Colonic mucosa (tissue), 4 donors: ENCODE results near the gene WDR7. TPM values are rescaled to one million over a fixed set of nuclear protein-coding genes. Genes with fewer than 3 reads are reported as not detected.

ENCODE experiments used
- DNase-seq: peaks from one replicate; pipeline ENCODE4 v3.0.0-alpha.2; 2020
- H3K27ac ChIP-seq: fragments of 200-600 bp; one replicate; pipeline ENCODE4 v1.8.0; 2021
- H3K27me3 ChIP-seq: fragments of 200-600 bp; one replicate; pipeline ENCODE4 v1.8.0; 2021
- H3K36me3 ChIP-seq: fragments of 200-600 bp; one replicate; pipeline ENCODE4 v1.8.0; 2021
- H3K4me1 ChIP-seq: fragments of 200-600 bp; one replicate; pipeline ENCODE4 v1.8.0; 2021; ENCODE audit warnings: mild to moderate bottlenecking
- H3K4me3 ChIP-seq: fragments of 200-600 bp; one replicate; pipeline ENCODE4 v1.8.0; 2021
- H3K9ac ChIP-seq, 2 donors: one replicate each; pipeline ENCODE4 v1.7.0; 2013; ENCODE audit warnings: control low read depth in 2 of 2, low read depth in 2 of 2, low read length in 2 of 2
- H3K9me3 ChIP-seq: fragments of 200-600 bp; one replicate; pipeline ENCODE4 v1.8.0; 2021
- CTCF ChIP-seq: fragments of 200-600 bp; IDR thresholded peaks from one replicate; pipeline ENCODE4 v1.8.0; 2022; ENCODE audit warnings: antibody characterized with exemption, mild to moderate bottlenecking
- intact Hi-C: fragments of 100-400 bp; cut with DNase I; formaldehyde crosslinking; loops from one replicate; pipeline ENCODE4 v1.14.1; 2022
- total RNA-seq, 2 donors: library from RNA; stranded (reverse); fragmentation: NEBNext Ultra II Directional in 1 of 2; extraction: Animal tissue kit (Norgen Biotek cat#: 25700) in 1 of 2; gene quantifications; one replicate each; pipeline ENCODE4 v1.2.1, GENCODE V29; 2021
- donor health status: healthy.
- donor health status: DM: no; HTN: no; CAD: no.
- donor health status: DM: no; HTN: no; CAD: no.

The WDR7 gene
- total RNA-seq, 2 donors from 2014 or later = 16.8 to 21.2 TPM

GRCh38 chr18:56935434-56936040, 284.4 kb downstream of the WDR7 start:
- no peak for DNase-seq

GRCh38 chr18:56936457-56936856, 285.3 kb downstream of the WDR7 start:
- Histone ChIP-seq H3K36me3 (no peaks in the 10 kb centered on the region), H3K27me3 (no peaks in the 10 kb centered on the region), H3K27ac (no peak overlapping the region), H3K9me3 (no peaks in the 10 kb centered on the region), H3K4me1 (no peaks in the 10 kb centered on the region), H3K4me3 (no peak overlapping the region), H3K9ac (no peak overlapping the region)
- DNase-seq = no peak
- no peak for TF ChIP-seq CTCF
- intact Hi-C loops = no loop called here

More at GRCh38 chr18:56935434-56936040, 284.4 kb downstream of the WDR7 start:
- intact Hi-C loops = no loop called here
- TF ChIP-seq CTCF = no peak
- Histone ChIP-seq H3K9me3 (no peaks in the 10 kb centered on the region), H3K36me3 (no peaks in the 10 kb centered on the region), H3K4me3 (no peak overlapping the region), H3K27me3 (no peaks in the 10 kb centered on the region), H3K27ac (no peak overlapping the region), H3K9ac (no peak overlapping the region), H3K4me1 (no peaks in the 10 kb centered on the region)

DNA sequence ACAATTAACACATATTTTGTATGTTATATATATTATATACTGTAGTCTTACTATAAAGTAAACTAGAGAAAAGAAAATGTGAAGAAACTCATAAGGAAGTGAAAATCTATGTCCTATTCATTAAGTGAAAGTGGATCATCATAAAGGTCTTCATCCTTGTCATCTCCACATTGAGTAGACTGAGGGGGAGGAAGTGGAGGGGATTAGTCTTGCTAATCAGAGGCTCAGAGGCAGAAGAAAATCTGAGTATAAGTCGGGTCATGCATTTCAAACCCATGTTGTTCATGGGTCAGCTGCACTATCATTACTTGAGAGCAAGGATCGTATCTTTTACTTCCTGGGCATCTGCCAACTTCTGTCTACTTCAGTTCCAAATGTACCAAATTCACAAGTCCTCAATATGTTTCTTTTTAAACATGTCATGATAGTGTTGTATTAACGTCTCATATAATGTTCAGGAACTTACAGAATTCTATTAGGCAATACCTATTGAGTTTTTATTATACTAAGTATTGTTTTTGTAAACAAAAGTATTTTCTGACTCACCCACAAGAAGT, 286.8 kb downstream of the WDR7 start:
- no peak overlapping the region for H3K27ac ChIP-seq
- no peaks in the 10 kb centered on the region for H3K36me3 ChIP-seq
- DNase-seq = no peak
- no peaks in the 10 kb centered on the region for H3K27me3 ChIP-seq
- no peaks in the 10 kb centered on the region for H3K9me3 ChIP-seq
- TF ChIP-seq CTCF = no peak
- H3K4me3 ChIP-seq = no peak overlapping the region
- H3K4me1 ChIP-seq = no peaks in the 10 kb centered on the region
- H3K9ac ChIP-seq = no peak overlapping the region
- intact Hi-C loops = no loop called here

GRCh38 chr18:56945171-56946083, 294.3 kb downstream of the WDR7 start:
- no peaks in the 10 kb centered on the region for H3K4me1 ChIP-seq
- H3K4me3 ChIP-seq = no peak overlapping the region
- no peaks in the 10 kb centered on the region for H3K9me3 ChIP-seq
- H3K36me3 ChIP-seq = no peaks in the 10 kb centered on the region
- H3K27me3 ChIP-seq = no peaks in the 10 kb centered on the region
- no peak for TF ChIP-seq CTCF
- intact Hi-C loops = no loop called here
- no peak for DNase-seq
- no peak overlapping the region for H3K27ac ChIP-seq
- H3K9ac ChIP-seq = no peak overlapping the region

DNA sequence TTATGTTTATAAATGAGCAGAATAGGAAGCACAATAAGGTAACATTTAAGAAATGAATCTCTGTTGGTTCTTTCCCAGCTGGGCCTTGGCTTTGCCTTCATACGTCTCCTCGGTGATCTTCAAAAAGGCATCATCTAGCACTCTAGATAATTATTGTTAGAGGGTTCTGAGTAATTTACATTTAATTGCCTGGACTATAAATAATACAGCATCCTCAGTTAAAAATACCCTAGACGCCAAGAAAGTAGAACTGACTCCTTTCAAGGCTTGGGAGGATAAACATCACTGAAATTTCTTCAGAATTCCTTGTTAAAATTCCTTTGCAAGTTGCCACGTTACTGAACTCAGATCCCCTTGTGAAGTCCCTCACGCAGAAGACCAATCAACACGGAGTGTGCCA, 296.1 kb downstream of the WDR7 start:
- Histone ChIP-seq H3K27ac (no peak overlapping the region), H3K9ac (no peak overlapping the region), H3K36me3 (no peaks in the 10 kb centered on the region), H3K4me3 (no peak overlapping the region), H3K4me1 (no peaks in the 10 kb centered on the region), H3K27me3 (no peaks in the 10 kb centered on the region), H3K9me3 (no peaks in the 10 kb centered on the region)
- DNase-seq = no peak
- intact Hi-C loops = no loop called here
- TF ChIP-seq CTCF = no peak
